Natural killer cell (primary cell): ENCODE results near the gene ERBB4. TPM values are rescaled to one million over a fixed set of nuclear protein-coding genes. Genes with fewer than 3 reads are reported as not detected.
"Not testable (repeated sequence)": the region's sequence is repeated elsewhere in the genome, so short reads cannot be mapped to it uniquely, and the experiment has no call there.

Experiments
- ATAC-seq, 3 donors: fragments of 150-1000 bp in 2 of 3; fragments of 200-7000 bp in 1 of 3; cut with Tn5 transposase; 1 replicate in 1 of 3; 2 replicates in 2 of 3; pipeline ENCODE4 v1.10.0; 2021; ENCODE audit warnings: mild to moderate bottlenecking in 2 of 3, moderate library complexity in 2 of 3
- DNase-seq, 2 donors: peaks; one replicate each; pipeline versions ENCODE4 v3.0.0 to v3.0.0-alpha.2; 2013 to 2021; ENCODE audit warnings: mixed read lengths in 1 of 2
- H3K27ac ChIP-seq: one replicate; pipeline ENCODE4 v1.5.1; 2013; ENCODE audit warnings: mild to moderate bottlenecking, low read length
- H3K27me3 ChIP-seq: one replicate; pipeline ENCODE4 v1.6.1; 2013; ENCODE audit warnings: low read length; ENCODE audit not compliant: control insufficient read depth, insufficient read depth
- H3K36me3 ChIP-seq: one replicate; pipeline ENCODE4 v1.6.1; 2013; ENCODE audit warnings: low read length; ENCODE audit not compliant: control insufficient read depth, insufficient read depth
- H3K4me1 ChIP-seq: one replicate; pipeline ENCODE4 v1.6.1; 2013; ENCODE audit warnings: low read length; ENCODE audit not compliant: control insufficient read depth, insufficient read depth
- H3K4me3 ChIP-seq: one replicate; pipeline ENCODE4 v1.5.1; 2013; ENCODE audit warnings: low read length
- H3K9me3 ChIP-seq: one replicate; pipeline ENCODE4 v1.6.1; 2013; ENCODE audit warnings: low read length; ENCODE audit not compliant: control insufficient read depth, insufficient read depth
- H3K27ac Mint-ChIP-seq, 2 donors: one replicate each; pipeline ENCODE4 v1.8.0; 2022; ENCODE audit warnings: mild to moderate bottlenecking in 2 of 2, mixed read lengths in 2 of 2, moderate library complexity in 1 of 2
- H3K27me3 Mint-ChIP-seq, 2 donors: one replicate each; pipeline ENCODE4 v1.8.0; 2022; ENCODE audit warnings: low read depth in 2 of 2, mixed read lengths in 2 of 2
- H3K36me3 Mint-ChIP-seq: one replicate; pipeline ENCODE4 v1.8.0; 2022; ENCODE audit warnings: mixed read lengths
- H3K4me1 Mint-ChIP-seq, 2 donors: one replicate each; pipeline ENCODE4 v1.8.0; 2022; ENCODE audit warnings: mixed read lengths in 2 of 2
- H3K4me3 Mint-ChIP-seq: one replicate; pipeline ENCODE4 v1.8.0; 2022; ENCODE audit warnings: mild to moderate bottlenecking, moderate library complexity, mixed read lengths
- H3K9me3 Mint-ChIP-seq, 2 donors: one replicate each; pipeline ENCODE4 v1.8.0; 2022; ENCODE audit warnings: mixed read lengths in 2 of 2
- WGBS: methylation state at CpG from one replicate; pipeline ENCODE4 v1.1.7; 2013; ENCODE audit warnings: missing lambda C conversion rate; ENCODE audit not compliant: insufficient coverage; 5-methylcytosine and 5-hydroxymethylcytosine counted together
- intact Hi-C: fragments of 100-400 bp; cut with micrococcal nuclease; formaldehyde crosslinking; loops from one replicate; pipeline ENCODE4 v1.14.2; 2022
- total RNA-seq, 4 donors: library from RNA; stranded (reverse); fragments of 120-200 nt in 1 of 4; gene quantifications; one replicate each; pipeline versions ENCODE4 v1.2.3 to v1.2.4, GENCODE V29; 2013 to 2022
- TF ChIP-seq, protein P1 (sequence below): fragments of 200-600 bp; IDR thresholded peaks from one replicate; pipeline ENCODE4 v1.8.0; 2022; ENCODE audit warnings: antibody characterized with exemption

ERBB4 gene
- total RNA-seq, 3 donors from 2014 or later (not counting 1 experiment from before 2014, with no cell fraction given) = 0.08 TPM; not detected in 2

DNA sequence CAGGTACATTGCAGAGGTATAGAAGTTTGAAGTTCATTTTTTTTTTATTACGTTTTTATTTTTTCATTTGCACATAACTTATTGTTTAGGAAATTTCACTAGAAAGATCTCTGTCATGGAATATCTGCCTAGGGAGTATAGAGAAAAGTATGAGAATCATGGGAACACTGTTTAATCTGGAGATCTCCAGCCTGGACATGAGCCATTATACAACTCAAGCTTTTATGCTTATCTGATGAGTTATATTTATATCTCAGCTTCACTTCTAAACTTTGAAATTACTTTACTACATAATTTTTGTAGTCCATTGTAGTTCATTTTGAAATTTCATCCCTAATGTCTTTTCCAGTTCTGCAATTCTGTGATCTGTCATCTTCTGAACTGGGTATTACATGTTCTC, 515.6 kb downstream of the ERBB4 start:
- H3K36me3 ChIP-seq = no peaks in the 10 kb centered on the region
- Mint-ChIP-seq H3K9me3 (peaks cover 0 to 7% of the 10 kb centered on the region in 2 donors), H3K27ac (no peak overlapping the region), H3K4me3 (no peak overlapping the region), H3K27me3 (no peaks in the 10 kb centered on the region), H3K36me3 (no peaks in the 10 kb centered on the region), H3K4me1 (no peaks in the 10 kb centered on the region)
- DNase-seq (no peak), ATAC-seq (no peak)
- intact Hi-C loops = no loop called here
- no peak overlapping the region for H3K27ac ChIP-seq
- TF ChIP-seq, protein P1, sequence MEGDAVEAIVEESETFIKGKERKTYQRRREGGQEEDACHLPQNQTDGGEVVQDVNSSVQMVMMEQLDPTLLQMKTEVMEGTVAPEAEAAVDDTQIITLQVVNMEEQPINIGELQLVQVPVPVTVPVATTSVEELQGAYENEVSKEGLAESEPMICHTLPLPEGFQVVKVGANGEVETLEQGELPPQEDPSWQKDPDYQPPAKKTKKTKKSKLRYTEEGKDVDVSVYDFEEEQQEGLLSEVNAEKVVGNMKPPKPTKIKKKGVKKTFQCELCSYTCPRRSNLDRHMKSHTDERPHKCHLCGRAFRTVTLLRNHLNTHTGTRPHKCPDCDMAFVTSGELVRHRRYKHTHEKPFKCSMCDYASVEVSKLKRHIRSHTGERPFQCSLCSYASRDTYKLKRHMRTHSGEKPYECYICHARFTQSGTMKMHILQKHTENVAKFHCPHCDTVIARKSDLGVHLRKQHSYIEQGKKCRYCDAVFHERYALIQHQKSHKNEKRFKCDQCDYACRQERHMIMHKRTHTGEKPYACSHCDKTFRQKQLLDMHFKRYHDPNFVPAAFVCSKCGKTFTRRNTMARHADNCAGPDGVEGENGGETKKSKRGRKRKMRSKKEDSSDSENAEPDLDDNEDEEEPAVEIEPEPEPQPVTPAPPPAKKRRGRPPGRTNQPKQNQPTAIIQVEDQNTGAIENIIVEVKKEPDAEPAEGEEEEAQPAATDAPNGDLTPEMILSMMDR = no peak
- no CpG with 5 or more reads among the region's 1 CpG for WGBS
- H3K4me3 ChIP-seq = no peak overlapping the region
- H3K9me3 ChIP-seq = no peaks in the 10 kb centered on the region
- no peaks in the 10 kb centered on the region for H3K27me3 ChIP-seq
- H3K4me1 ChIP-seq = no peaks in the 10 kb centered on the region

DNA sequence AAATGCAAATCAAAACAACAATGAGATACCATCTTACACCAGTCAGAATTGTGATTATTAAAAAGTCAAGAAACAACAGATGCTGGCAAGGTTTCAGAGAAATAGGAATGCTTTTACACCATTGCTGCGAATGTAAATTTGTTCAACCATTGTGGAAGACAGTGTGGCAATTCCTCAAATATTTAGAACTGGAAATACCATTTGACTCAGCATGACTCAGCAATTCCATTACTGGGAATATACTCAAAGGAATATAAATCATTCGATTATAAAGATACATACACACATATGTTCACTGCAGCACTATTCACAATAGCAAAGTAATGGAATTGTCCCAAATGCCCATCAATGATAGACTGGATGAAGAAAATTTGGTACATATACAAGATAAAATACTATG, 516.7 kb downstream of the ERBB4 start:
- Histone ChIP-seq H3K9me3 (no peaks in the 10 kb centered on the region), H3K4me3 (no peak overlapping the region), H3K27ac (no peak overlapping the region), H3K4me1 (no peaks in the 10 kb centered on the region), H3K27me3 (no peaks in the 10 kb centered on the region), H3K36me3 (no peaks in the 10 kb centered on the region)
- Mint-ChIP-seq H3K4me3 (no peak overlapping the region), H3K27ac (no peak overlapping the region), H3K9me3 (peaks cover 0 to 7% of the 10 kb centered on the region in 2 donors), H3K27me3 (no peaks in the 10 kb centered on the region), H3K4me1 (no peaks in the 10 kb centered on the region), H3K36me3 (no peaks in the 10 kb centered on the region)
- TF ChIP-seq, protein P1 = no peak
- ATAC-seq (no peak), DNase-seq (no peak)
- WGBS = 100% methylated on average over 1 of the region's 2 CpGs
- intact Hi-C loops = no loop called here

DNA sequence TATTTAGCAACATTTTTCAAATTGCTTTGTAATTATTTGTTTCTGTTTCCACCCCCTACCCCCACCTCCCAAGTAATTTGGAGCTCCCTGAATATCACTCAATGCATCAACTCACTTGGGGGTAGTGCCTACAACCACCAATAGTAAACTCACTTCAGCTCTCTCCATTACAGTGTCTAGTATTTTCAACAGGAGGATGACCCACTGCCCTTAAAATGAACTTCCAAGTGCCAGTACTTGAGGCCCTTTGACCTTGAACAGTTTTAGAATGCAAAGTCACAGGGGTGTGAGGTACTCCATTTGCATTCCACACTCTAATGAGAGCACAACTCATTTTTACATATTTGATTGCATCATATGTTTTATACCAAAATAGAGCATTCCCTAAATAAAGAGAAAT, 523.0 kb downstream of the ERBB4 start:
- H3K36me3 Mint-ChIP-seq = no peaks in the 10 kb centered on the region
- H3K27me3 Mint-ChIP-seq = no peaks in the 10 kb centered on the region
- Histone ChIP-seq H3K9me3 (no peaks in the 10 kb centered on the region), H3K4me1 (no peaks in the 10 kb centered on the region), H3K27me3 (no peaks in the 10 kb centered on the region), H3K36me3 (no peaks in the 10 kb centered on the region), H3K27ac (no peak overlapping the region), H3K4me3 (no peak overlapping the region)
- H3K4me3 Mint-ChIP-seq = no peak overlapping the region
- H3K27ac Mint-ChIP-seq = no peak overlapping the region
- H3K4me1 Mint-ChIP-seq = no peaks in the 10 kb centered on the region
- H3K9me3 Mint-ChIP-seq = peaks cover 0 to 11% of the 10 kb centered on the region in 2 donors
- ATAC-seq = no peak
- TF ChIP-seq, protein P1 = no peak
- intact Hi-C loops = no loop called here
- DNase-seq = no peak

DNA sequence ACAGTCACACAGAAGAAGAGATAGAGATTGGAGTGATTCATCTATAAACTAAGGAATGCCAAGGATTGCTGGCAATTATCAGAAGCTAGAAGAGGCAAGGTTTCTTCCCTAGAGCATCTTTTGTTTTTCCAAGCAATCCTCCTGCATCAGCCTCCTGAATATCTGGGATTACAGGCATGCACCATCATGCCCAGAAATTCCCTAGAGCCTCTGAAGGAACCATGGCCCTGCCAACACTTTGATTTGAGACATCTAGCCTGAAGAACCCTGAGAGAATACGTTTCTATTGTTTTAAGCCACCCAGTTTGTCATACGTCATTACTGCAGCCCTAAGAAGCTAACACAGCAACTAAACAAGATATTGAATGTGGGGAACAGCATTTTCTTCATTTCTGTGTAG, 525.0 kb downstream of the ERBB4 start:
- H3K4me1 Mint-ChIP-seq = no peaks in the 10 kb centered on the region
- Histone ChIP-seq H3K36me3 (no peaks in the 10 kb centered on the region), H3K9me3 (no peaks in the 10 kb centered on the region), H3K27me3 (no peaks in the 10 kb centered on the region), H3K4me3 (no peak overlapping the region), H3K4me1 (no peaks in the 10 kb centered on the region), H3K27ac (no peak overlapping the region)
- no peak overlapping the region for H3K4me3 Mint-ChIP-seq
- intact Hi-C loops = no loop called here
- peaks cover 0 to 16% of the 10 kb centered on the region in 2 donors for H3K9me3 Mint-ChIP-seq
- H3K27me3 Mint-ChIP-seq = no peaks in the 10 kb centered on the region
- ATAC-seq = no peak
- WGBS = 68% methylated on average over 2 of the region's 2 CpGs
- no peak for DNase-seq
- H3K27ac Mint-ChIP-seq = no peak overlapping the region
- TF ChIP-seq, protein P1 = no peak
- H3K36me3 Mint-ChIP-seq = no peaks in the 10 kb centered on the region

DNA sequence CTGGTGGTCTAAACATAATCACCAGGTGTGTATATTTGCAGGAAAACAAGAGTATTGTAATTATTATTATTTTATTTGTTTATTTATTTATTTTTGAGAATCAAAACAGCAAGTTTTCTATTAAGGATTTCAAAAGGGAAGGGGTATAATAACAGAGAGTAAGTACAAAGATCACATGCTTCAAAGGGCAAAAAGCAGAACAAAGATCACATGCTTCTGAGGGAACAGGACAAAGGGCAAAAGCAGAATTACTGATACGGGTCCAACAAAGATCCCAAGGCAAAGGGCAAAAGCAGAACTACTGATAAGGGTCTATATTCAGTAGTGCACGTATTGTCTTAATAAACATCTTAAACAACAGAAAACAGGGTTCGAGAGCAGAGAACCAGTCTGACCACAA, 528.3 kb downstream of the ERBB4 start:
- H3K4me3 ChIP-seq, H3K27me3 ChIP-seq, H3K27me3 Mint-ChIP-seq, H3K4me1 Mint-ChIP-seq, H3K27ac ChIP-seq, H3K36me3 Mint-ChIP-seq, ATAC-seq, H3K9me3 ChIP-seq, H3K36me3 ChIP-seq, intact Hi-C loops, DNase-seq, H3K4me1 ChIP-seq, H3K4me3 Mint-ChIP-seq, H3K27ac Mint-ChIP-seq: not testable (repeated sequence)
- 72% methylated on average over 2 of the region's 3 CpGs for WGBS
- H3K9me3 Mint-ChIP-seq = peaks cover 0 to 12% of the 10 kb centered on the region in 2 donors
